H1 (cell line): ENCODE results near the gene EPB41L1. TPM values are rescaled to one million over a fixed set of nuclear protein-coding genes. Genes with fewer than 3 reads are reported as not detected.

Experiments
- CTCF ChIA-PET: fragments of 300-600 bp; sonication (Branson Sonifier 250); formaldehyde crosslinking; loops from one replicate; lab custom pipeline; 2021; ENCODE audit not compliant: partially characterized antibody; lab: Charles Lee
- POLR2A ChIA-PET: fragments of 300-600 bp; sonication (Branson Sonifier 250); formaldehyde crosslinking; loops from one replicate; lab custom pipeline; 2021; ENCODE audit warnings: inconsistent platforms; ENCODE audit not compliant: partially characterized antibody; lab: Charles Lee
- DNase-seq, 2 experiments: peaks; one replicate each; pipeline versions ENCODE4 v3.0.0 to v3.0.0-alpha.2; 2010 to 2022; ENCODE audit warnings: low spot score in 2 of 2, low read depth in 1 of 2, mixed read lengths in 1 of 2
- FAIRE-seq: peaks from 2 replicates; lab custom pipeline; 2011; peaks lifted over from hg19 to GRCh38; lab: Jason Lieb, UNC
- H2AFZ ChIP-seq: 2 replicates; pipeline ENCODE4 v1.8.1; 2012; ENCODE audit warnings: low read length, inconsistent platforms
- H2AK5ac ChIP-seq: 2 replicates; pipeline ENCODE4 v1.6.1; 2013; ENCODE audit warnings: low read depth, low read length
- H2BK120ac ChIP-seq: replicated peaks from 2 replicates; pipeline ENCODE3; 2013; ENCODE audit warnings: low read depth, low read length, inconsistent platforms
- H2BK12ac ChIP-seq: 2 replicates; pipeline ENCODE4 v1.6.1; 2013; ENCODE audit warnings: low read depth, low read length
- H2BK15ac ChIP-seq: 2 replicates; pipeline ENCODE4 v1.6.1; 2013; ENCODE audit warnings: low read length
- H2BK20ac ChIP-seq: 2 replicates; pipeline ENCODE4 v1.6.1; 2013; ENCODE audit warnings: low read length
- H2BK5ac ChIP-seq: 2 replicates; pipeline ENCODE4 v1.6.1; 2013; ENCODE audit warnings: low read depth, low read length
- H3K14ac ChIP-seq: 2 replicates; pipeline ENCODE4 v1.6.1; 2013; ENCODE audit warnings: inconsistent platforms; ENCODE audit not compliant: insufficient read length
- H3K18ac ChIP-seq: 2 replicates; pipeline ENCODE4 v1.6.1; 2013; ENCODE audit warnings: low read length; ENCODE audit errors: extremely low read depth
- H3K23ac ChIP-seq: 2 replicates; pipeline ENCODE4 v1.6.1; 2013; ENCODE audit warnings: inconsistent platforms; ENCODE audit not compliant: insufficient read length
- H3K23me2 ChIP-seq: 2 replicates; pipeline ENCODE4 v1.6.1; 2013; ENCODE audit warnings: low read depth, low read length
- H3K27ac ChIP-seq: 2 replicates; pipeline ENCODE4 v1.6.1; 2011; ENCODE audit warnings: low read depth, low read length, inconsistent platforms
- H3K27me3 ChIP-seq, 4 experiments: replicated peaks in 1 of 4; 1 replicate in 1 of 4; 2 replicates in 3 of 4; pipeline versions ENCODE4 v1.6.1 to v1.8.1; 2011 to 2013; ENCODE audit warnings: low read length in 3 of 4, mild to moderate bottlenecking in 3 of 4, inconsistent platforms in 2 of 4, mixed read lengths in 2 of 4, moderate library complexity in 1 of 4; ENCODE audit not compliant: control insufficient read depth in 3 of 4, insufficient read depth in 3 of 4; ENCODE audit errors: extremely low read depth in 1 of 4
- H3K36me3 ChIP-seq, 4 experiments: 2 replicates each; pipeline versions ENCODE4 v1.6.1 to v1.8.1; 2011 to 2013; ENCODE audit warnings: mild to moderate bottlenecking in 4 of 4, low read length in 3 of 4, moderate library complexity in 2 of 4, control low read depth in 1 of 4, inconsistent platforms in 1 of 4; ENCODE audit not compliant: insufficient read depth in 4 of 4, control insufficient read depth in 2 of 4
- H3K4ac ChIP-seq: replicated peaks from 2 replicates; pipeline ENCODE3; 2013; ENCODE audit warnings: low read length, low read depth, mixed read lengths, inconsistent platforms; ENCODE audit not compliant: insufficient read length
- H3K4me1 ChIP-seq, 4 experiments: replicated peaks in 1 of 4; 1 replicate in 1 of 4; 2 replicates in 3 of 4; pipeline versions ENCODE4 v1.6.1 to v1.8.1; 2011 to 2013; ENCODE audit warnings: low read length in 3 of 4, inconsistent platforms in 2 of 4, mixed read lengths in 1 of 4; ENCODE audit not compliant: insufficient read depth in 4 of 4, control insufficient read depth in 3 of 4
- H3K4me2 ChIP-seq, 2 experiments: 2 replicates each; pipeline versions ENCODE4 v1.6.1 to v1.8.1; 2011 to 2013; ENCODE audit warnings: low read depth in 2 of 2, low read length in 2 of 2, control low read depth in 1 of 2, inconsistent platforms in 1 of 2, mild to moderate bottlenecking in 1 of 2; ENCODE audit not compliant: insufficient read depth in 1 of 2
- H3K4me3 ChIP-seq, 4 experiments: fragments of 200-600, 300-600 bp in 1 of 4; sonication (generic), shearing (Covaris generic), sonication (Bioruptor Twin) in 1 of 4; 2 replicates each; pipeline versions ENCODE4 v1.5.1 to v1.8.1; 2011 to 2016; ENCODE audit warnings: low read length in 4 of 4, low read depth in 3 of 4, control low read depth in 2 of 4, inconsistent platforms in 2 of 4, mild to moderate bottlenecking in 2 of 4, mixed read lengths in 1 of 4, moderate library complexity in 1 of 4; ENCODE audit not compliant: insufficient read depth in 2 of 4; ENCODE audit errors: extremely low read depth in 1 of 4
- H3K56ac ChIP-seq: replicated peaks from 2 replicates; pipeline ENCODE3; 2013; ENCODE audit warnings: low read depth, mild to moderate bottlenecking, mixed read lengths, low read length, inconsistent platforms; ENCODE audit not compliant: insufficient read length
- H3K79me1 ChIP-seq: 2 replicates; pipeline ENCODE4 v1.6.1; 2013; ENCODE audit warnings: low read depth, low read length, control low read depth
- H3K79me2 ChIP-seq, 2 experiments: 2 replicates each; pipeline versions ENCODE4 v1.6.1 to v1.8.1; 2012 to 2013; ENCODE audit warnings: low read length in 2 of 2, mild to moderate bottlenecking in 2 of 2, inconsistent platforms in 1 of 2; ENCODE audit not compliant: insufficient read depth in 2 of 2, control insufficient read depth in 1 of 2
- H3K9ac ChIP-seq, 4 experiments: replicated peaks in 1 of 4; 1 replicate in 1 of 4; 2 replicates in 3 of 4; pipeline versions ENCODE4 v1.6.1 to v1.8.1; 2011 to 2013; ENCODE audit warnings: low read depth in 3 of 4, low read length in 3 of 4, control low read depth in 2 of 4, mild to moderate bottlenecking in 2 of 4, moderate library complexity in 2 of 4, inconsistent platforms in 1 of 4; ENCODE audit errors: extremely low read depth in 1 of 4
- H3K9me3 ChIP-seq, 2 experiments: 2 replicates each; pipeline versions ENCODE4 v1.6.1 to v1.8.1; 2012 to 2013; ENCODE audit warnings: mild to moderate bottlenecking in 2 of 2, moderate library complexity in 2 of 2, control low read depth in 1 of 2, inconsistent platforms in 1 of 2, low read depth in 1 of 2, low read length in 1 of 2, mixed read lengths in 1 of 2; ENCODE audit not compliant: insufficient read depth in 2 of 2
- H4K20me1 ChIP-seq, 2 experiments: replicated peaks in 1 of 2; 2 replicates each; pipeline versions ENCODE3 to v1.8.1; 2011 to 2013; ENCODE audit warnings: inconsistent platforms in 2 of 2, low read length in 2 of 2, mild to moderate bottlenecking in 1 of 2; ENCODE audit not compliant: insufficient read depth in 2 of 2, control insufficient read depth in 1 of 2
- H4K5ac ChIP-seq: 2 replicates; pipeline ENCODE4 v1.6.1; 2013; ENCODE audit warnings: low read length, low read depth, mixed read lengths, inconsistent platforms; ENCODE audit not compliant: insufficient read length
- H4K8ac ChIP-seq: 2 replicates; pipeline ENCODE4 v1.8.0; 2013; ENCODE audit warnings: mild to moderate bottlenecking, moderate library complexity, low read length, inconsistent platforms; ENCODE audit not compliant: insufficient read depth; ENCODE audit errors: extremely low read depth
- H4K91ac ChIP-seq: replicated peaks from 2 replicates; pipeline ENCODE3; 2013; ENCODE audit warnings: low read length, mixed read lengths, inconsistent platforms; ENCODE audit not compliant: insufficient read length
- KDM1A ChIP-seq: fragments of 200-600, 300-600 bp; sonication (generic); IDR thresholded peaks from 2 replicates; pipeline ENCODE4 v1.7.1; 2016; ENCODE audit warnings: mild to moderate bottlenecking, low read length, borderline replicate concordance
- KDM5A ChIP-seq: fragments of 200-600 bp; IDR thresholded peaks from 2 replicates; pipeline ENCODE4 v1.7.1; 2012; ENCODE audit warnings: mild to moderate bottlenecking, low read length, inconsistent platforms, mixed read lengths
- MAFK ChIP-seq: IDR thresholded peaks from 2 replicates; pipeline ENCODE4 v1.6.1; 2012; ENCODE audit warnings: low read depth, mild to moderate bottlenecking, improper control_type of control experiment, low read length
- PHF8 ChIP-seq: fragments of 200-600 bp; sonication (generic); conservative IDR thresholded peaks from 2 replicates; pipeline ENCODE4 v1.7.1; 2012; ENCODE audit warnings: low read depth, mild to moderate bottlenecking, inconsistent platforms, low read length, moderate library complexity
- POLR2AphosphoS5 ChIP-seq: IDR thresholded peaks from 2 replicates; pipeline ENCODE4 v1.6.1; 2011; ENCODE audit warnings: low read depth, low read length
- RXRA ChIP-seq: IDR thresholded peaks from 2 replicates; pipeline ENCODE4 v1.6.1; 2011; ENCODE audit warnings: low read depth, mild to moderate bottlenecking, low read length, moderate library complexity; ENCODE audit not compliant: insufficient read depth
- SAP30 ChIP-seq: fragments of 300-600 bp; sonication (generic); IDR thresholded peaks from 2 replicates; pipeline ENCODE4 v1.7.1; 2012; ENCODE audit warnings: low read length, moderate library complexity, mild to moderate bottlenecking, inconsistent platforms; ENCODE audit not compliant: insufficient read depth, insufficient replicate concordance
- SIRT6 ChIP-seq: IDR thresholded peaks from one replicate; pipeline ENCODE4 v1.7.1; 2012; ENCODE audit warnings: low read length, inconsistent platforms
- SRF ChIP-seq: IDR thresholded peaks from 2 replicates; pipeline ENCODE4 v1.6.1; 2011; ENCODE audit warnings: mild to moderate bottlenecking, low read depth, low read length, moderate library complexity
- SUZ12 ChIP-seq: fragments of 200-600 bp; sonication (generic); IDR thresholded peaks from 2 replicates; pipeline ENCODE4 v1.6.1; 2012; ENCODE audit warnings: mild to moderate bottlenecking, inconsistent platforms, low read length, moderate library complexity, mixed read lengths
- TCF12 ChIP-seq: IDR thresholded peaks from 2 replicates; pipeline ENCODE4 v1.6.1; 2011; ENCODE audit warnings: low read depth, mild to moderate bottlenecking, low read length
- ZNF274 ChIP-seq: IDR thresholded peaks from 2 replicates; pipeline ENCODE4 v1.7.0; 2012; ENCODE audit warnings: low read length, borderline replicate concordance; ENCODE audit errors: extremely low read depth
- WGBS, 2 experiments: shearing (Covaris generic) in 1 of 2; methylation state at CpG; one replicate each; pipeline versions ENCODE4 v1.1.6 to v1.1.7; 2013 to 2015; ENCODE audit warnings: low lambda C conversion rate in 2 of 2, mixed read lengths in 2 of 2, inconsistent platforms in 1 of 2, low coverage in 1 of 2, missing lambda C conversion rate in 1 of 2; ENCODE audit not compliant: insufficient replicate concordance in 2 of 2, insufficient coverage in 1 of 2, insufficient read length in 1 of 2; ENCODE audit errors: extremely low coverage in 1 of 2, missing lambda C conversion rate in 1 of 2; 5-methylcytosine and 5-hydroxymethylcytosine counted together
- polyA plus RNA-seq, 7 experiments: library from polyadenylated mRNA; depleted of rRNA in 3 of 7; stranded (reverse) in 5 of 7; unstranded in 2 of 7; fragments of >200 nt in 5 of 7; fragments of 200-250 nt in 2 of 7; gene quantifications; 1 replicate in 5 of 7; 2 replicates in 1 of 7; 4 replicates in 1 of 7; pipeline versions ENCODE4 v1.2.1 to v1.2.3, GENCODE V29; 2011 to 2013; ENCODE audit warnings: missing spikeins in 2 of 7, mixed read lengths in 2 of 7
- total RNA-seq: library from RNA; stranded (reverse); fragmentation: NEBNext Ultra II Directional; extraction: Animal tissue kit (Norgen Biotek cat#: 25700); gene quantifications from 2 replicates; pipeline ENCODE4 v1.2.1, GENCODE V29; 2021

The EPB41L1 gene
- total and polyA plus RNA-seq, 2 of the 8 experiments (the other 6 are each of a cell fraction or from before 2014, with no cell fraction given) = 14.8 to 36.0 TPM

GRCh38 chr20:36264426-36265246 lies 110.1 kb downstream of the EPB41L1 start:
- DNase-seq (no peak), FAIRE-seq (no peak)
- H3K4me2 ChIP-seq = no peak overlapping the region
- H3K36me3 ChIP-seq = no peaks in the 10 kb centered on the region
- H2BK5ac ChIP-seq = no peak overlapping the region
- H3K79me1 ChIP-seq = no peaks in the 10 kb centered on the region
- 0 out of 2 replicates have a peak overlapping the region, but pooled peaks have one; percentile 43 for H4K8ac ChIP-seq
- H3K4ac ChIP-seq = no peak overlapping the region
- no peak overlapping the region for H3K23ac ChIP-seq
- H2BK12ac ChIP-seq = 0 out of 2 replicates have a peak overlapping the region, but pooled peaks have one; percentile 9
- H3K27me3 ChIP-seq = no peaks in the 10 kb centered on the region
- H2BK15ac ChIP-seq = no peak overlapping the region
- POLR2A ChIA-PET = interaction anchor here (0.6 kb wide), 1 partner anchor 91 kb away, joined by 4 read pairs; no protein-coding TSS in a partner anchor
- CTCF ChIA-PET = interaction anchor here (0.8 to 1.6 kb wide), 5 partner anchors 9 to 363 kb away, joined by 3 to 6 read pairs (median 4); no protein-coding TSS in a partner anchor
- H2AFZ ChIP-seq = no peak overlapping the region
- H3K27ac ChIP-seq = no peak overlapping the region
- H3K56ac ChIP-seq = no peak overlapping the region
- 92% methylated on average over 20 of the region's 20 CpGs; no CpG with 5 or more reads in 1 of the 2 experiments for WGBS, 2 experiments
- H3K79me2 ChIP-seq = no peaks in the 10 kb centered on the region
- no peak overlapping the region for H3K4me3 ChIP-seq
- H3K23me2 ChIP-seq = no peaks in the 10 kb centered on the region
- no peak overlapping the region for H3K9ac ChIP-seq
- no peak overlapping the region for H3K14ac ChIP-seq
- no peak overlapping the region for H2BK120ac ChIP-seq
- H4K91ac ChIP-seq = no peak overlapping the region
- no peaks in the 10 kb centered on the region for H3K9me3 ChIP-seq
- no peaks in the 10 kb centered on the region for H4K20me1 ChIP-seq
- H2AK5ac ChIP-seq = no peak overlapping the region
- H4K5ac ChIP-seq = no peak overlapping the region
- no peak overlapping the region for H2BK20ac ChIP-seq
- H3K4me1 ChIP-seq = peaks cover 0 to 7% (median 2%) of the 10 kb centered on the region in 4 experiments; a peak in 6 of 7 replicates
- no peak overlapping the region for H3K18ac ChIP-seq
- no peak for TF ChIP-seq MAFK
- no peak for TF ChIP-seq RXRA
- no peak for TF ChIP-seq SUZ12
- TF ChIP-seq PHF8 = no peak
- TF ChIP-seq TCF12 = no peak
- no peak for TF ChIP-seq ZNF274
- no peak for TF ChIP-seq KDM5A
- TF ChIP-seq POLR2AphosphoS5 = no peak
- TF ChIP-seq SIRT6 = no peak
- no peak for TF ChIP-seq KDM1A
- no peak for TF ChIP-seq SAP30
- TF ChIP-seq SRF = no peak
